ENCODE measurements around the gene MMP23B.

MMP23B gene

GRCh38 chr1:1602968-1603506 lies 28.9 kb upstream of the MMP23B start:
- no peak for DNase-seq (ENCODE audit: low spot score)

GRCh38 chr1:1603671-1604373 lies 28.2 kb upstream of the MMP23B start:
- DNase-seq (ENCODE audit: low spot score) = no peak

GRCh38 chr1:1604374-1605033 lies 27.5 kb upstream of the MMP23B start:
- DNase-seq (ENCODE audit: low spot score) = no peak

- no peak for DNase-seq (ENCODE audit: low spot score)
Measured at GRCh38 chr1:1605034-1605591, 26.9 kb upstream of the MMP23B start.

- DNase-seq (ENCODE audit: low spot score) = no peak
Measured at GRCh38 chr1:1605724-1606123, 26.2 kb upstream of the MMP23B start.

- DNase-seq (ENCODE audit: low spot score) = no peak
Measured at GRCh38 chr1:1606232-1606631, 25.7 kb upstream of the MMP23B start.

- DNase-seq (ENCODE audit: low spot score) = no peak
Measured at GRCh38 chr1:1609822-1610485, 22.0 kb upstream of the MMP23B start.

- DNase-seq (ENCODE audit: low spot score) = no peak
Measured at GRCh38 chr1:1610796-1611195, 21.2 kb upstream of the MMP23B start.

- no peak for DNase-seq (ENCODE audit: low spot score)
Measured at GRCh38 chr1:1612104-1612400, 19.9 kb upstream of the MMP23B start.

- no peak for DNase-seq (ENCODE audit: low spot score)
Measured at GRCh38 chr1:1613509-1614082, 18.4 kb upstream of the MMP23B start.

GRCh38 chr1:1614204-1614953 lies 17.6 kb upstream of the MMP23B start:
- peak; percentile 62 for DNase-seq (ENCODE audit: low spot score)

GRCh38 chr1:1614954-1615255 lies 17.1 kb upstream of the MMP23B start:
- no peak for DNase-seq (ENCODE audit: low spot score)

- peak; percentile 100 for DNase-seq (ENCODE audit: low spot score)
Measured at GRCh38 chr1:1615256-1616044, 16.5 kb upstream of the MMP23B start, which contains the start of gene MIB2. TSS of gene MIB2 (plus strand) at chr1:1615500. CDS start at chr1:1623453, 7,953 bp downstream.

GRCh38 chr1:1616045-1616790 lies 15.8 kb upstream of the MMP23B start:
- DNase-seq (ENCODE audit: low spot score) = peak; percentile 71

GRCh38 chr1:1616838-1617237 lies 15.1 kb upstream of the MMP23B start:
- no peak for DNase-seq (ENCODE audit: low spot score)

- DNase-seq (ENCODE audit: low spot score) = no peak
Measured at GRCh38 chr1:1617516-1617915, 14.5 kb upstream of the MMP23B start.

GRCh38 chr1:1617925-1618324 lies 14.0 kb upstream of the MMP23B start:
- no peak for DNase-seq (ENCODE audit: low spot score)

- no peak for DNase-seq (ENCODE audit: low spot score)
Measured at GRCh38 chr1:1618396-1619068, 13.4 kb upstream of the MMP23B start.

- no peak for DNase-seq (ENCODE audit: low spot score)
Measured at GRCh38 chr1:1619917-1620361, 12.0 kb upstream of the MMP23B start.

Measured in AG08395 (cell line).